ENCODE results near the gene RASGEF1C. TPM values are rescaled to one million over a fixed set of nuclear protein-coding genes. Genes with fewer than 3 reads are reported as not detected.

The RASGEF1C gene
- not detected for total RNA-seq (2021; fragmentation: NEBNext Ultra II Directional; extraction: Animal tissue kit (Norgen Biotek cat#: 25700))
- long read RNA-seq = 0 reads

DNA sequence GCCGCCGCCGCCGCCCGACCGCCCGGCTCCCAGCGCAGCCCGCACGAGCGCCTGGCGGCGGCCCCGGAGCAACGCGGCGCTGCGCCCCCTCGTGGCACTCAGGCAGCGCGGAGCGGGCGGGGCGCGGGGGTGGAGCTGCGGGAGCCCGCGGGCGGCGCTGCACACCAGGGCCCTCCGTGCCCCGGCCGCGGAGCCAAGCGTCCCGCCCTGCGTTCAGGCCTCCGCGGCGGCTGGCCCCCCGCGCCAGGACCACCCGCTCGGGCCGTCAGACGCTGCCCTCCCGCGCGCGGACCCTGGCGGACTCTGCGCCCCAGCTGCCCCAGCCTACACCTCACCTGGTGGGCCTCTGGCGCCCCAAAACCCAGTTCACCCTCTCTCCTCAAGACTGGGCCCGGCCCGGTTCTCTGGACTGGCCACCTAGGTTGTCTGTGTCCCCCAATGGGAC lies at the start of gene RASGEF1C:
RASGEF1C (minus strand) TSS at position 75 of the 445 bp plus-strand sequence. CDS start 71,159 bp downstream, outside the sequence.
- Mint-ChIP-seq H3K4me1 (ENCODE audit: low read depth) (no peaks in the 10 kb centered on the region), H3K27me3 (ENCODE audit: insufficient read depth) (peaks cover 14% of the 10 kb centered on the region; the same call in 1 of the 2 replicates), H3K4me3 (no peak within 1 kb of the TSS), H3K27ac (no peak within 1 kb of the TSS), H3K9me3 (peaks cover 40% of the 10 kb centered on the region), H3K36me3 (ENCODE audit: low read depth) (no peaks in the 10 kb centered on the region)
- TF ChIP-seq, protein P1, sequence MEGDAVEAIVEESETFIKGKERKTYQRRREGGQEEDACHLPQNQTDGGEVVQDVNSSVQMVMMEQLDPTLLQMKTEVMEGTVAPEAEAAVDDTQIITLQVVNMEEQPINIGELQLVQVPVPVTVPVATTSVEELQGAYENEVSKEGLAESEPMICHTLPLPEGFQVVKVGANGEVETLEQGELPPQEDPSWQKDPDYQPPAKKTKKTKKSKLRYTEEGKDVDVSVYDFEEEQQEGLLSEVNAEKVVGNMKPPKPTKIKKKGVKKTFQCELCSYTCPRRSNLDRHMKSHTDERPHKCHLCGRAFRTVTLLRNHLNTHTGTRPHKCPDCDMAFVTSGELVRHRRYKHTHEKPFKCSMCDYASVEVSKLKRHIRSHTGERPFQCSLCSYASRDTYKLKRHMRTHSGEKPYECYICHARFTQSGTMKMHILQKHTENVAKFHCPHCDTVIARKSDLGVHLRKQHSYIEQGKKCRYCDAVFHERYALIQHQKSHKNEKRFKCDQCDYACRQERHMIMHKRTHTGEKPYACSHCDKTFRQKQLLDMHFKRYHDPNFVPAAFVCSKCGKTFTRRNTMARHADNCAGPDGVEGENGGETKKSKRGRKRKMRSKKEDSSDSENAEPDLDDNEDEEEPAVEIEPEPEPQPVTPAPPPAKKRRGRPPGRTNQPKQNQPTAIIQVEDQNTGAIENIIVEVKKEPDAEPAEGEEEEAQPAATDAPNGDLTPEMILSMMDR (IDR thresholded peaks at IDR 0.05) = no peak
- no peak for DNase-seq

DNA sequence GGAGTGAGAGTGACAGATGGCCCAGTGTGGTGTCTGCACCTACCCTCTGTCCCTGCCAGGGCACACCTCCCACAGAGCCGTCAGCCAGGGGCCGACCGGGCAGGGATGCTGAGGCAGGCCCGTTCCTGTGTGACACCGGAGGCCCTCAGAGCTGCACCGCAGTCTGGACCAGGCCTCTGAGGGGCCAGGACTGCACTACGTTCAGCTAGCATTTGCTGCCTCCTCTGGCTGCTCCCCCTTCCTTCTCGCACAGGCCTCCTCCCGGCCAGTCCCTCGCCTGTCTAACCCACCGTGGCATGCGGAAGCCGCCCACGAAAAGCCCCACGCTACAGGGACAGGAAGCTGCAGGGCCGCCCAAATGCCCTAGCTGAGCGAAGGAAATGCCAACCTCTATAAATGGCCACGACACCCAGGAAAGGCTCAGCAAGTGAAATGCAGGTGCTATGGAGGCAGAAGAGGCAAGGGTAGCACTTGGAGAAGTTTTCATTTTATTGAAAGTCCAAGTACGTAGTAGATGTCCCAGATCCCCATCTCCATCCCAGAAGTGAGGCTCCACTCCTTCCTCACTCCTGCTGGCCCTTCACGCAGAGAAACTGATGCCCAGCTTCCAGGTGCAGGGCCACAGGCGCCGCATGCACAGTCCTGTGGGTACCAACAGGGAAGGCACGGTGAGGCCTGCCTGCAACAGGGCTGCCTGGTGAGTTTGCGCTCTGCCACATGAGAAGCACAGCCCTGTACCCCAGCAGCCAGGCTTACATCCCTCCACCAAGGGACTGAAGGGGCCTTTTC lies 44.2 kb upstream of the RASGEF1C start:
- Mint-ChIP-seq H3K9me3 (peaks cover 97% of the 10 kb centered on the region), H3K27me3 (ENCODE audit: insufficient read depth) (peaks cover 5% of the 10 kb centered on the region), H3K4me3 (no peak overlapping the region), H3K4me1 (ENCODE audit: low read depth) (no peaks in the 10 kb centered on the region), H3K27ac (no peak overlapping the region), H3K36me3 (ENCODE audit: low read depth) (peaks cover 97% of the 10 kb centered on the region)
- no peak for DNase-seq
- TF ChIP-seq, protein P1 (IDR thresholded peaks at IDR 0.05) = no peak

DNA sequence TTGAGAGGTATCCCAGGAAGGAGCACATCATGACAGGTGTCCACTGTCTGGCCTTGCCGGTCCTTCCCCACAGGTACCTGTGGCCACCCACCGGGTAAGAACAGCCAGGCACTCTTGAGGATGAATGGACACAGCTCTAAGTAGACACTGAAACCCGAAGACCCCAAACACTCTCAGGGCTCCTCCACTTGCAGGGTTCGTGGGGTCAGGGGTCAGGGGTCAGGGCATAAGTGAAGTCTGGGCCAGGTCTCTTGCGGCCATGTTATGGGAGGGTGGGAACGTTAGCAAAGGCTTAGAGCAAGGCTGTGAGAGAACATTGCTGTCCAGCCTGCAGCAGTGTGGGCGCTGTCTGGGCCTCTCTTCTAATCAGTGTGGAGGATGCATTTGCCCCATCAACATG lies 42.9 kb upstream of the RASGEF1C start:
- Mint-ChIP-seq H3K9me3 (peaks cover 95% of the 10 kb centered on the region), H3K27ac (no peak overlapping the region), H3K4me1 (ENCODE audit: low read depth) (no peaks in the 10 kb centered on the region), H3K27me3 (ENCODE audit: insufficient read depth) (peaks cover 5% of the 10 kb centered on the region), H3K4me3 (no peak overlapping the region), H3K36me3 (ENCODE audit: low read depth) (peaks cover 97% of the 10 kb centered on the region)
- DNase-seq = no peak
- TF ChIP-seq, protein P1 (IDR thresholded peaks at IDR 0.05) = no peak

DNA sequence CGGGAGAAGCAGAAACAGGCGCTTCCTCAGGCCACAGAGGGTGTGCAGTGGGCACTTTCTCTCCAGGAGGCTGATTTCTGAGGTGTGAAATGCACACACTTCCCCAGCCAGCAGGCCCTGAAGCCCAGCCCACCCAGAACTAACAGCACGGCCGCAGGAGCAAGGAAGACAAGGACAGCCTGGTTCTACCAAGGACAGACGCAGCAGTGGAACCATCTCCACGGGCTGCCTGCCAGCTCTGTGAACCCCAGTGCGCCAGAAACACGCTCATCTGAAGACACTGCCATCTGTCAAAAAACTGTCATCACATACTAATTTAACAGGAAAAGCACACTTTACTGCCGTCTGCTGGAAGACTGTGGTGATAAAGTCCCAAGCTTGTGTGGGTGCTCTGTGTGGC lies 42.1 kb upstream of the RASGEF1C start:
- Mint-ChIP-seq H3K4me1 (ENCODE audit: low read depth) (no peaks in the 10 kb centered on the region), H3K27ac (no peak overlapping the region), H3K36me3 (ENCODE audit: low read depth) (peaks cover 100% of the 10 kb centered on the region), H3K27me3 (ENCODE audit: insufficient read depth) (peaks cover 5% of the 10 kb centered on the region), H3K4me3 (no peak overlapping the region), H3K9me3 (peaks cover 93% of the 10 kb centered on the region)
- TF ChIP-seq, protein P1 (IDR thresholded peaks at IDR 0.05) = no peak
- no peak for DNase-seq

DNA sequence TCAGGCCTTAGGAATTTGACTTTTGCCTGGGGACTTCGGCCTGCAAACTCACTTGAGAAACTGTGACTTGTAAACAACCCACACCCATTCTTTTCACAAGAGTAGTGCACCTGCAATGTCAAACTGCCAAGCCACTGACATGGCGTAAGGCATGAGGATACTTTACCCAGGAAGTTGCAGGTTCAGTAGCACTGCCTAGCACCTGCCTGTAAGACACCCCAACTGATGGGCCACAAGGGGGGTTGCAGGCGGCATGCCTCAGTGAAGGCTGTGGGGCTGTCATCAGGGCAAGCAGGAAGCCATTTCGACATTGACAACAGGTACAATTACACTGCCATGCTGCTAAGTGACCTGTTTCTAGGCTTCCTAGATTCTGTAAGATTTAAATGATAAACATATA lies 41.3 kb upstream of the RASGEF1C start:
- Mint-ChIP-seq H3K27ac (no peak overlapping the region), H3K9me3 (peaks cover 87% of the 10 kb centered on the region), H3K36me3 (ENCODE audit: low read depth) (peaks cover 98% of the 10 kb centered on the region), H3K27me3 (ENCODE audit: insufficient read depth) (peaks cover 5% of the 10 kb centered on the region), H3K4me1 (ENCODE audit: low read depth) (no peaks in the 10 kb centered on the region), H3K4me3 (no peak overlapping the region; the same call in 1 of the 2 replicates)
- TF ChIP-seq, protein P1 (IDR thresholded peaks at IDR 0.05) = no peak
- no peak for DNase-seq
